Mononuclear cell (primary cell): ENCODE data around the gene CRY1. TPM values are rescaled to one million over a fixed set of nuclear protein-coding genes. Genes with fewer than 3 reads are reported as not detected.
A peak's percentile ranks its signal among the peaks of the same experiment; 100 is the strongest.
"Not testable (repeated sequence)": the region's sequence is repeated elsewhere in the genome, so short reads cannot be mapped to it uniquely, and the experiment has no call there.

ENCODE experiments used
- H3K27me3 ChIP-seq: 2 replicates; pipeline ENCODE4 v1.6.0; 2011; ENCODE audit warnings: low read length, control low read depth; ENCODE audit not compliant: insufficient read depth
- H3K4me1 ChIP-seq: 2 replicates; pipeline ENCODE4 v1.5.1; 2011; ENCODE audit warnings: mild to moderate bottlenecking, low read length, control low read depth; ENCODE audit not compliant: insufficient read depth
- H3K4me3 ChIP-seq: 2 replicates; pipeline ENCODE4 v1.5.1; 2011; ENCODE audit warnings: mild to moderate bottlenecking, low read length, moderate library complexity
- H3K9me3 ChIP-seq: 2 replicates; pipeline ENCODE4 v1.5.1; 2011; ENCODE audit warnings: low read depth, mild to moderate bottlenecking, control low read depth, low read length
- total RNA-seq: library from RNA; depleted of rRNA; stranded (reverse); fragments of >200 nt; gene quantifications from one replicate; pipeline ENCODE4 v1.2.3, GENCODE V29; 2012

Gene CRY1
- total RNA-seq, 1 donor, result 68.6 TPM

GRCh38 chr12:107096571-107096970, 3.2 kb upstream of the CRY1 start:
- H3K27me3 ChIP-seq, result no peaks in the 10 kb centered on the region
- H3K4me1 ChIP-seq, result peaks cover 21% of the 10 kb centered on the region
- H3K4me3 ChIP-seq, result no peak overlapping the region
- no peaks in the 10 kb centered on the region for H3K9me3 ChIP-seq

DNA sequence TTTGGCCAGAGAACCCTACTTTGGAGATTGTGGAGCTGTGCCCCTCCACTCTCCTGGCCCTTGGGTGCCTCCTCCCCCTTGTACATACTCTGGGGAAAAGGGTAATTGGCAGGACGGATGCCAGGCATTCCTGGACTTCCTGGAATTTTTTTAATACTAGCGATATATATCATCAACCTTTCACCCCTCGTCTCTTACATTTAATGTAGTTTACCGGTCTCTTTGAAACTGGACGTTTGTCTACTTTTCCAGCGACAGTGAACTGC, 767 bp upstream of the CRY1 start:
- no peaks in the 10 kb centered on the region for H3K27me3 ChIP-seq
- no peaks in the 10 kb centered on the region for H3K9me3 ChIP-seq
- peaks cover 32% of the 10 kb centered on the region for H3K4me1 ChIP-seq
- peak overlapping the region; percentile 51 for H3K4me3 ChIP-seq

GRCh38 chr12:107092669-107093416, 506 bp downstream of the CRY1 start:
- Histone ChIP-seq H3K4me1 (peaks cover 32% of the 10 kb centered on the region), H3K27me3 (no peaks in the 10 kb centered on the region), H3K9me3 (no peaks in the 10 kb centered on the region), H3K4me3 (peak overlapping the region; percentile 51)

- H3K4me1 ChIP-seq, result peaks cover 32% of the 10 kb centered on the region
- no peaks in the 10 kb centered on the region for H3K9me3 ChIP-seq
- no peaks in the 10 kb centered on the region for H3K27me3 ChIP-seq
- H3K4me3 ChIP-seq, result peak overlapping the region; percentile 51
These were observed 1.2 kb downstream of the CRY1 start for GRCh38 chr12:107091989-107092641.

DNA sequence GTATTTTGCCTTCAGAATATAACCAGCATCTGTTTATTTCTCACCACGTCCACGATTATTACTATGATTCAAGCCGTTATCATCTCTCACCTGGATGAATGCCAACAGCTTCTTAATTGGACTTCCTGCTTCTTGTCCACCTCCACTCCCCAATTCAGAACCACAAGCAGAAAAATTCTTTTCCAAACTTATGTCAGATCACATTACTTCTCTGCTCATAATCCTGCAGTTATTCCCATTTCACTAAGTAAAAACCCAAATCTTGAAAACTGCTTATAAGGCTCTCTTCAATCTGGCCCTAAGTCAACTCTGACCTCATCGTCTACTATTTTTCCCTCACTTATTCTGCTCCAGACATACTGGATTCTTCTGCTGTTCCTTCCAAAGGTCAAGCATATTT, 2.0 kb downstream of the CRY1 start:
- Histone ChIP-seq H3K27me3 (no peaks in the 10 kb centered on the region), H3K4me3 (no peak overlapping the region), H3K4me1 (peaks cover 32% of the 10 kb centered on the region), H3K9me3 (no peaks in the 10 kb centered on the region)

DNA sequence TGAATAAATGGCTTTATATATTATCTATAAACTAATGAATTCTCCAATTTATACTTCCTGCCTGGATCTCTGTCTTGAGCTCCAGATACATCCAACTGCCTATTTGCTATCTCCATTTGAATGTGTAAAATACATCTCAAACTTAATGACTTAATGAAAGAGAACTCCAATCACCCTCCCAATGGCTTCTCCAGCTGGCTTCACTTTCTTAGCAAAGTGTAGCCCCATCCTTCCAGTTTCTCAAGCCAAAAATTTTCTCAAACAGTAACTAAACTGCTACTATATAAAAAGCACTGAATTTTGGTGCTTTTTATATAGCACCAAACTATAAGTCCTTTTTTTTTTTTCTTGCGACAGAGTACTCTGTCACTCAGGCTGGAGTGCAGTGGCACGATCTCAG, 2.6 kb downstream of the CRY1 start:
- Histone ChIP-seq H3K9me3 (no peaks in the 10 kb centered on the region), H3K4me1 (peaks cover 32% of the 10 kb centered on the region), H3K27me3 (no peaks in the 10 kb centered on the region), H3K4me3 (no peak overlapping the region)

DNA sequence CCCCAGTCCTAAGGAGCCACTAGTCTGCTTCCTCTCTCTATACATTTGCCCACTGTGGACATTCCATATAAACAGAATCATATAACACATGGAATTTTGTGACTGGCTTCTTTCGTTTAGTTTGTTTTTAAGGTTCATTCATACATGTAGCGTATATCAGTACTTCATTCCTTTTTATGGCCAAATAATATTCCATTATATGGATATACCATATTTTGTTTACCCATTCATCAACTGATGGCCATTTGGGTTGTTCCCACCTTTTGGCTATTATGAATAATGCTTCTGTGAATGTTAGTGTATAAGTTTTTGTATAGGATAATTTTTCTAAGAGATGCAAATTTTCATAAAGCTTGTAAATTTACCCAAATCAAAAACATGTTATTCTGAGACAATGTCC, 4.4 kb downstream of the CRY1 start:
- Histone ChIP-seq H3K27me3 (no peaks in the 10 kb centered on the region), H3K4me3 (no peak overlapping the region), H3K4me1 (peaks cover 26% of the 10 kb centered on the region), H3K9me3 (no peaks in the 10 kb centered on the region)

- Histone ChIP-seq H3K27me3 (no peaks in the 10 kb centered on the region), H3K9me3 (no peaks in the 10 kb centered on the region), H3K4me3 (no peak overlapping the region), H3K4me1 (peaks cover 8% of the 10 kb centered on the region)
These were observed 7.0 kb downstream of the CRY1 start for GRCh38 chr12:107086314-107086713.

DNA sequence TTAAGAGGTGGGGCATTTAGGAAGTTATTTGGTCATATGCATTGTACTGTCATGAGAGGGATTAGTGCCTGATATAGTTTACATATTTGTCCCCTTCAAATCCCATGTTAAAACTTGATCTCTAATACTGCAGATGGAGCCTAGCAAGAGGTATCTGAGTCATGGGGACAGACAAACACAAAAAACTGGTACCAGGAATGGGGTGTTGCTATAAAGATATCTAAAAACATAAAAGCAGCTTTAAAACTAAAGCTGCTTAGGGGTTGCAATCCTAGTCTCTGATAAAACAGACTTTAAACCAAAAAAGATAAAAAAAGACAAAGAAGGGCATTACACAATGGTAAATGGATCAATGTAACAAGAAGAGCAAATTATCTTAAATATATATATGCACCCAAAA, 11.6 kb downstream of the CRY1 start:
- H3K9me3 ChIP-seq, result no peaks in the 10 kb centered on the region
- no peaks in the 10 kb centered on the region for H3K27me3 ChIP-seq
- H3K4me3 ChIP-seq, result no peak overlapping the region
- no peaks in the 10 kb centered on the region for H3K4me1 ChIP-seq

DNA sequence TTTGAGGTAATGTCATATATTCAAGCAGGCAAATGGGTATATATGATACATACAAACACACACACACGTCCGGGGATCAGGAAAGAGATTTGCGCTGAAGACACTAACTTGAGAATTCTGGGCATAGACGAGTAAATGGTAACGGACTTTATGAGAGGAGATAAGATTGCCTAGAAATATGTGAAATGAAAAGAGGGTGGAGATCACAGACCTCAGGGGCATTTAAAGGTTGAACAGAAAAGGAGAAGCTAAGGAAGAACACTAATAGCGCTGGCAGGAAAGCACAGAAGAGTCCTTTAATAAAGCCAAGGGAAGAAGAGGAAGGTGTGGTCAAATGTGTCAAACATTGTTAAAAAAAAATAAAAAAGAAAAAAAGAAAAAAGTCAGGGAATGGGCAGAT, 13.1 kb downstream of the CRY1 start:
- no peak overlapping the region for H3K4me3 ChIP-seq
- no peaks in the 10 kb centered on the region for H3K9me3 ChIP-seq
- no peaks in the 10 kb centered on the region for H3K4me1 ChIP-seq
- no peaks in the 10 kb centered on the region for H3K27me3 ChIP-seq

- Histone ChIP-seq H3K4me3 (no peak overlapping the region), H3K27me3 (no peaks in the 10 kb centered on the region), H3K4me1 (no peaks in the 10 kb centered on the region), H3K9me3 (no peaks in the 10 kb centered on the region)
These were observed 14.0 kb downstream of the CRY1 start for GRCh38 chr12:107079172-107080011.

DNA sequence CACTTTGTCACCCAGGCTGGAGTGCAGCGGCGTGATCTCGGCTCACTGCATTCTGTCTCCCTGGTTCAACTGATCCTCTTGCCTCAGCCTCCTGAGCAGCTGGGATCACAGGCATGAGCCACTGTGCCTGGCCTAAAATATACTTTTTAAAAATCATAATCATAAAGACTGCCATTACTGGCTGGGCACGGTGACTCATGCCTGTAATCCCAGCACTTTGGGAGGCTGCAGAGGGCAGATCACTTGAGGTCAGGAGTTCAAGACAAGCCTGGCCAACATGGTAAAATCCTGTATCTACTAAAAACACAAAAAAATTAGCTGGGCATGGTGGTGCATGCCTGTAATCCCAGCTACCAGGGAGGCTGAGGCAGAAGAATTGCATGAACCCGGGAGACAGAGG, 20.1 kb downstream of the CRY1 start:
- not testable (repeated sequence) for H3K4me3 ChIP-seq, H3K9me3 ChIP-seq, H3K27me3 ChIP-seq, H3K4me1 ChIP-seq

DNA sequence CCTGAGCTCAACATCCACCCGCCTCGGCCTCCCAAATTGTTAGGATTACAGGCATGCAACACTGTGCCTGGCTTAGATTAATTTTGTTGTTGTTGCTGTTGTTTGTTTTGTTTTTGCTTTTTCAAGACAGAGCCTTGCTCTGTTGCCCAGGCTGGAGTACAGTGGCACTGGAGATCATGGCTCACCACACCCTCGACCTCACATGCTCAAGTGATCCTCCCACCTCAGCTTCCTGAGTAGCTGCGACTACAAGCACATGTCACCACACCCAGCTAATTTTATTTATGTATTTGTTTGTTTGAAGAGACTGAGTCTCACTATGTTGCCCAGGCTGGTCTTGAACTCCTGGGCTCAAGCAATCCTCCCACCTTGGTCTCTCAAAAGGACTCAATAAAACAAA, 26.7 kb downstream of the CRY1 start:
- H3K4me1 ChIP-seq, result peaks cover 4% of the 10 kb centered on the region
- H3K9me3 ChIP-seq, result no peaks in the 10 kb centered on the region
- H3K4me3 ChIP-seq, result no peak overlapping the region
- H3K27me3 ChIP-seq, result no peaks in the 10 kb centered on the region

DNA sequence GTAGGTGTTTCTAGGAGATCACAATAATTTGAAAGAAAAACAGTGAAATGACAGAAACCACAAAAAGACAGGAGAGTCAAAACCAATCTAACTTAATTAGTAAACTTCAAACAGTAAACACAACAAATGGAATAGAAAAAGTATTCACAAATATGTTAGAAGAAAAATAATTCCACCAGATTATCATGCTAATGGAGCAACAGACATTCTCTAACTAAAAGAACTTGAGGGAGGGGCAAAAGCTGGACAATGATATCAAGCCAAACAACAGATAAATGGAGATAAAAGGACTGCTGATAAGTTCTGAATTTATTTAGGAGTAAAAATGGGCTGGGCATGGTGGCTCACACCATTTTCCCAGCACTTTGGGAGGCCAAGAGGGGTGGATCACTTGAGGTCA, 28.7 kb downstream of the CRY1 start:
- no peak overlapping the region for H3K4me3 ChIP-seq
- peaks cover 4% of the 10 kb centered on the region for H3K4me1 ChIP-seq
- no peaks in the 10 kb centered on the region for H3K27me3 ChIP-seq
- no peaks in the 10 kb centered on the region for H3K9me3 ChIP-seq

DNA sequence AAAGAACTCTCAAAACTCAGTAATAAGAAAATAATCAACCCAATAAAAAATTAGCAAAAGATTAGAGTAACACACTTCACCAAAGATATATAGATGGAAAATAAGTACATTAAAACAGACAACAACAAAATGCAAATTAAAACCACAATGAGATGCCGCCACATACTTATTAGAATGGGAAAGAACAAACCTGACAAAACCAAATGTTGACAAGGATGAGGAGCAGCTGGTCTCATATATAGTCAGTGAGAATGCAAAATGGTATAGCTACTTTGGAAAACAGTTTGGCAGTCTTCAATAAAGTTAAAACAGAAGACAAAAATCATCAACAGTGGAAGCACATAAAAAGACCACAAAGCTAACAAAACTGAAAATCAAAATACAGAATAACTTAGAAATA, 29.1 kb downstream of the CRY1 start:
- Histone ChIP-seq H3K27me3 (no peaks in the 10 kb centered on the region), H3K4me3 (no peak overlapping the region), H3K9me3 (no peaks in the 10 kb centered on the region), H3K4me1 (peaks cover 4% of the 10 kb centered on the region)
